Measurements from ENCODE around the gene BCOR.

DNA sequence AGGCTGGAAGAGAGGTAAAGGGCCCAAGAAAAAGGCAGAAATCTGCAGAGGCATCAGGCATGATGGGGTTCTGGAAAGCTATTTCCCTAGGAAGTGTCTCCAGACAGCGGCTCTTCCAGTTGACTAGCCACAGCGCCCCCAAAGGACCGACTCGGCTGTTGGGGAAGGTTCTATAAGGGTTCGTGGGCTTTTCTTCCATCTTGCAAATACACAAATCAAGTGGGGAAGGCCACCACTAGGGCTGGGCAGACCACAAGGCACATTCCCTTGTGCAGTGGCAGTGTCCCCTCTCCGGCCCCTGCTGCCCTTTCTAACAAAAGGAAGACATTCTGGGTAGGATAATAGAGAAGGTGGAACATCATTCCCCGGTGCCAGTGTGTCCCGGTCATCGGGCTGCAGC, 18.2 kb downstream of the BCOR start:
- TF ChIP-seq, protein P1, sequence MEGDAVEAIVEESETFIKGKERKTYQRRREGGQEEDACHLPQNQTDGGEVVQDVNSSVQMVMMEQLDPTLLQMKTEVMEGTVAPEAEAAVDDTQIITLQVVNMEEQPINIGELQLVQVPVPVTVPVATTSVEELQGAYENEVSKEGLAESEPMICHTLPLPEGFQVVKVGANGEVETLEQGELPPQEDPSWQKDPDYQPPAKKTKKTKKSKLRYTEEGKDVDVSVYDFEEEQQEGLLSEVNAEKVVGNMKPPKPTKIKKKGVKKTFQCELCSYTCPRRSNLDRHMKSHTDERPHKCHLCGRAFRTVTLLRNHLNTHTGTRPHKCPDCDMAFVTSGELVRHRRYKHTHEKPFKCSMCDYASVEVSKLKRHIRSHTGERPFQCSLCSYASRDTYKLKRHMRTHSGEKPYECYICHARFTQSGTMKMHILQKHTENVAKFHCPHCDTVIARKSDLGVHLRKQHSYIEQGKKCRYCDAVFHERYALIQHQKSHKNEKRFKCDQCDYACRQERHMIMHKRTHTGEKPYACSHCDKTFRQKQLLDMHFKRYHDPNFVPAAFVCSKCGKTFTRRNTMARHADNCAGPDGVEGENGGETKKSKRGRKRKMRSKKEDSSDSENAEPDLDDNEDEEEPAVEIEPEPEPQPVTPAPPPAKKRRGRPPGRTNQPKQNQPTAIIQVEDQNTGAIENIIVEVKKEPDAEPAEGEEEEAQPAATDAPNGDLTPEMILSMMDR (conservative IDR thresholded peaks at IDR 0.05 in 1 of 2, IDR thresholded peaks at IDR 0.05 in 1 of 2; ENCODE audit: low read depth in 1 of 2, low read length in 2 of 2): no peak
- no peak for TF ChIP-seq EZH2 (IDR thresholded peaks at IDR 0.05; ENCODE audit: low read length, missing control alignments)

Data from fibroblast of lung (primary cell).